H1 (cell line): Measurements from ENCODE around the gene SMOC2. TPM values are rescaled to one million over a fixed set of nuclear protein-coding genes. Genes with fewer than 3 reads are reported as not detected.

Experiments used
- CTCF ChIA-PET: fragments of 300-600 bp; sonication (Branson Sonifier 250); formaldehyde crosslinking; loops from one replicate; lab custom pipeline; 2021; ENCODE audit not compliant: partially characterized antibody; lab: Charles Lee
- POLR2A ChIA-PET: fragments of 300-600 bp; sonication (Branson Sonifier 250); formaldehyde crosslinking; loops from one replicate; lab custom pipeline; 2021; ENCODE audit warnings: inconsistent platforms; ENCODE audit not compliant: partially characterized antibody; lab: Charles Lee
- DNase-seq, 2 experiments: peaks; one replicate each; pipeline versions ENCODE4 v3.0.0 to v3.0.0-alpha.2; 2010 to 2022; ENCODE audit warnings: low spot score in 2 of 2, low read depth in 1 of 2, mixed read lengths in 1 of 2
- FAIRE-seq: peaks from 2 replicates; lab custom pipeline; 2011; peaks lifted over from hg19 to GRCh38; lab: Jason Lieb, UNC
- H2AFZ ChIP-seq: 2 replicates; pipeline ENCODE4 v1.8.1; 2012; ENCODE audit warnings: low read length, inconsistent platforms
- H2AK5ac ChIP-seq: 2 replicates; pipeline ENCODE4 v1.6.1; 2013; ENCODE audit warnings: low read depth, low read length
- H2BK120ac ChIP-seq: replicated peaks from 2 replicates; pipeline ENCODE3; 2013; ENCODE audit warnings: low read depth, low read length, inconsistent platforms
- H2BK12ac ChIP-seq: 2 replicates; pipeline ENCODE4 v1.6.1; 2013; ENCODE audit warnings: low read depth, low read length
- H2BK15ac ChIP-seq: 2 replicates; pipeline ENCODE4 v1.6.1; 2013; ENCODE audit warnings: low read length
- H2BK20ac ChIP-seq: 2 replicates; pipeline ENCODE4 v1.6.1; 2013; ENCODE audit warnings: low read length
- H2BK5ac ChIP-seq: 2 replicates; pipeline ENCODE4 v1.6.1; 2013; ENCODE audit warnings: low read depth, low read length
- H3K14ac ChIP-seq: 2 replicates; pipeline ENCODE4 v1.6.1; 2013; ENCODE audit warnings: inconsistent platforms; ENCODE audit not compliant: insufficient read length
- H3K18ac ChIP-seq: 2 replicates; pipeline ENCODE4 v1.6.1; 2013; ENCODE audit warnings: low read length; ENCODE audit errors: extremely low read depth
- H3K23ac ChIP-seq: 2 replicates; pipeline ENCODE4 v1.6.1; 2013; ENCODE audit warnings: inconsistent platforms; ENCODE audit not compliant: insufficient read length
- H3K23me2 ChIP-seq: 2 replicates; pipeline ENCODE4 v1.6.1; 2013; ENCODE audit warnings: low read depth, low read length
- H3K27ac ChIP-seq: 2 replicates; pipeline ENCODE4 v1.6.1; 2011; ENCODE audit warnings: low read depth, low read length, inconsistent platforms
- H3K27me3 ChIP-seq, 4 experiments: replicated peaks in 1 of 4; 1 replicate in 1 of 4; 2 replicates in 3 of 4; pipeline versions ENCODE4 v1.6.1 to v1.8.1; 2011 to 2013; ENCODE audit warnings: low read length in 3 of 4, mild to moderate bottlenecking in 3 of 4, inconsistent platforms in 2 of 4, mixed read lengths in 2 of 4, moderate library complexity in 1 of 4; ENCODE audit not compliant: control insufficient read depth in 3 of 4, insufficient read depth in 3 of 4; ENCODE audit errors: extremely low read depth in 1 of 4
- H3K36me3 ChIP-seq, 4 experiments: 2 replicates each; pipeline versions ENCODE4 v1.6.1 to v1.8.1; 2011 to 2013; ENCODE audit warnings: mild to moderate bottlenecking in 4 of 4, low read length in 3 of 4, moderate library complexity in 2 of 4, control low read depth in 1 of 4, inconsistent platforms in 1 of 4; ENCODE audit not compliant: insufficient read depth in 4 of 4, control insufficient read depth in 2 of 4
- H3K4ac ChIP-seq: replicated peaks from 2 replicates; pipeline ENCODE3; 2013; ENCODE audit warnings: low read length, low read depth, mixed read lengths, inconsistent platforms; ENCODE audit not compliant: insufficient read length
- H3K4me1 ChIP-seq, 4 experiments: replicated peaks in 1 of 4; 1 replicate in 1 of 4; 2 replicates in 3 of 4; pipeline versions ENCODE4 v1.6.1 to v1.8.1; 2011 to 2013; ENCODE audit warnings: low read length in 3 of 4, inconsistent platforms in 2 of 4, mixed read lengths in 1 of 4; ENCODE audit not compliant: insufficient read depth in 4 of 4, control insufficient read depth in 3 of 4
- H3K4me2 ChIP-seq, 2 experiments: 2 replicates each; pipeline versions ENCODE4 v1.6.1 to v1.8.1; 2011 to 2013; ENCODE audit warnings: low read depth in 2 of 2, low read length in 2 of 2, control low read depth in 1 of 2, inconsistent platforms in 1 of 2, mild to moderate bottlenecking in 1 of 2; ENCODE audit not compliant: insufficient read depth in 1 of 2
- H3K4me3 ChIP-seq, 4 experiments: fragments of 200-600, 300-600 bp in 1 of 4; sonication (generic), shearing (Covaris generic), sonication (Bioruptor Twin) in 1 of 4; 2 replicates each; pipeline versions ENCODE4 v1.5.1 to v1.8.1; 2011 to 2016; ENCODE audit warnings: low read length in 4 of 4, low read depth in 3 of 4, control low read depth in 2 of 4, inconsistent platforms in 2 of 4, mild to moderate bottlenecking in 2 of 4, mixed read lengths in 1 of 4, moderate library complexity in 1 of 4; ENCODE audit not compliant: insufficient read depth in 2 of 4; ENCODE audit errors: extremely low read depth in 1 of 4
- H3K56ac ChIP-seq: replicated peaks from 2 replicates; pipeline ENCODE3; 2013; ENCODE audit warnings: low read depth, mild to moderate bottlenecking, mixed read lengths, low read length, inconsistent platforms; ENCODE audit not compliant: insufficient read length
- H3K79me1 ChIP-seq: 2 replicates; pipeline ENCODE4 v1.6.1; 2013; ENCODE audit warnings: low read depth, low read length, control low read depth
- H3K79me2 ChIP-seq, 2 experiments: 2 replicates each; pipeline versions ENCODE4 v1.6.1 to v1.8.1; 2012 to 2013; ENCODE audit warnings: low read length in 2 of 2, mild to moderate bottlenecking in 2 of 2, inconsistent platforms in 1 of 2; ENCODE audit not compliant: insufficient read depth in 2 of 2, control insufficient read depth in 1 of 2
- H3K9ac ChIP-seq, 4 experiments: replicated peaks in 1 of 4; 1 replicate in 1 of 4; 2 replicates in 3 of 4; pipeline versions ENCODE4 v1.6.1 to v1.8.1; 2011 to 2013; ENCODE audit warnings: low read depth in 3 of 4, low read length in 3 of 4, control low read depth in 2 of 4, mild to moderate bottlenecking in 2 of 4, moderate library complexity in 2 of 4, inconsistent platforms in 1 of 4; ENCODE audit errors: extremely low read depth in 1 of 4
- H3K9me3 ChIP-seq, 2 experiments: 2 replicates each; pipeline versions ENCODE4 v1.6.1 to v1.8.1; 2012 to 2013; ENCODE audit warnings: mild to moderate bottlenecking in 2 of 2, moderate library complexity in 2 of 2, control low read depth in 1 of 2, inconsistent platforms in 1 of 2, low read depth in 1 of 2, low read length in 1 of 2, mixed read lengths in 1 of 2; ENCODE audit not compliant: insufficient read depth in 2 of 2
- H4K20me1 ChIP-seq, 2 experiments: replicated peaks in 1 of 2; 2 replicates each; pipeline versions ENCODE3 to v1.8.1; 2011 to 2013; ENCODE audit warnings: inconsistent platforms in 2 of 2, low read length in 2 of 2, mild to moderate bottlenecking in 1 of 2; ENCODE audit not compliant: insufficient read depth in 2 of 2, control insufficient read depth in 1 of 2
- H4K5ac ChIP-seq: 2 replicates; pipeline ENCODE4 v1.6.1; 2013; ENCODE audit warnings: low read length, low read depth, mixed read lengths, inconsistent platforms; ENCODE audit not compliant: insufficient read length
- H4K8ac ChIP-seq: 2 replicates; pipeline ENCODE4 v1.8.0; 2013; ENCODE audit warnings: mild to moderate bottlenecking, moderate library complexity, low read length, inconsistent platforms; ENCODE audit not compliant: insufficient read depth; ENCODE audit errors: extremely low read depth
- H4K91ac ChIP-seq: replicated peaks from 2 replicates; pipeline ENCODE3; 2013; ENCODE audit warnings: low read length, mixed read lengths, inconsistent platforms; ENCODE audit not compliant: insufficient read length
- CBX5 ChIP-seq: fragments of 300-800, 300-1000 bp; sonication (generic); IDR thresholded peaks from 2 replicates; pipeline ENCODE4 v1.7.1; 2016; ENCODE audit warnings: antibody characterized with exemption, low read length, low read depth
- CHD1 ChIP-seq: IDR thresholded peaks from 2 replicates; pipeline ENCODE4 v1.6.1; 2012; ENCODE audit warnings: low read depth, low read length, improper control_type of control experiment
- EGR1 ChIP-seq: IDR thresholded peaks from 2 replicates; pipeline ENCODE4 v1.6.1; 2011; ENCODE audit warnings: low read depth, low read length, borderline replicate concordance
- EP300 ChIP-seq, 2 experiments: IDR thresholded peaks; 1 replicate in 1 of 2; 2 replicates in 1 of 2; pipeline ENCODE4 v1.6.1; 2011 to 2012; ENCODE audit warnings: low read depth in 2 of 2, low read length in 2 of 2, mild to moderate bottlenecking in 2 of 2, borderline replicate concordance in 1 of 2, inconsistent platforms in 1 of 2, moderate library complexity in 1 of 2
- GABPA ChIP-seq: IDR thresholded peaks from 2 replicates; pipeline ENCODE4 v1.6.1; 2011; ENCODE audit warnings: mild to moderate bottlenecking, low read length, moderate library complexity, borderline replicate concordance; ENCODE audit not compliant: insufficient read depth
- HDAC2 ChIP-seq, 2 experiments: fragments of 300-600 bp in 1 of 2; sonication (generic) in 1 of 2; IDR thresholded peaks; 2 replicates each; pipeline ENCODE4 v1.6.1; 2011 to 2012; ENCODE audit warnings: low read depth in 2 of 2, low read length in 2 of 2, mild to moderate bottlenecking in 2 of 2, moderate library complexity in 2 of 2, borderline replicate concordance in 1 of 2, inconsistent platforms in 1 of 2
- POLR2A ChIP-seq, 2 experiments: IDR thresholded peaks; 1 replicate in 1 of 2; 2 replicates in 1 of 2; pipeline ENCODE4 v1.6.1; 2011; ENCODE audit warnings: low read depth in 2 of 2, low read length in 2 of 2, mild to moderate bottlenecking in 2 of 2; ENCODE audit errors: control extremely low read depth in 1 of 2
- YY1 ChIP-seq: IDR thresholded peaks from 2 replicates; pipeline ENCODE4 v1.6.1; 2011; ENCODE audit warnings: low read depth, mild to moderate bottlenecking, low read length
- WGBS, 2 experiments: shearing (Covaris generic) in 1 of 2; methylation state at CpG; one replicate each; pipeline versions ENCODE4 v1.1.6 to v1.1.7; 2013 to 2015; ENCODE audit warnings: low lambda C conversion rate in 2 of 2, mixed read lengths in 2 of 2, inconsistent platforms in 1 of 2, low coverage in 1 of 2, missing lambda C conversion rate in 1 of 2; ENCODE audit not compliant: insufficient replicate concordance in 2 of 2, insufficient coverage in 1 of 2, insufficient read length in 1 of 2; ENCODE audit errors: extremely low coverage in 1 of 2, missing lambda C conversion rate in 1 of 2; 5-methylcytosine and 5-hydroxymethylcytosine counted together
- polyA plus RNA-seq, 7 experiments: library from polyadenylated mRNA; depleted of rRNA in 3 of 7; stranded (reverse) in 5 of 7; unstranded in 2 of 7; fragments of >200 nt in 5 of 7; fragments of 200-250 nt in 2 of 7; gene quantifications; 1 replicate in 5 of 7; 2 replicates in 1 of 7; 4 replicates in 1 of 7; pipeline versions ENCODE4 v1.2.1 to v1.2.3, GENCODE V29; 2011 to 2013; ENCODE audit warnings: missing spikeins in 2 of 7, mixed read lengths in 2 of 7
- total RNA-seq: library from RNA; stranded (reverse); fragmentation: NEBNext Ultra II Directional; extraction: Animal tissue kit (Norgen Biotek cat#: 25700); gene quantifications from 2 replicates; pipeline ENCODE4 v1.2.1, GENCODE V29; 2021

SMOC2 gene
- total and polyA plus RNA-seq, 2 of the 8 experiments (the other 6 are each of a cell fraction or from before 2014, with no cell fraction given): 7.7 to 8.5 TPM

- WGBS, 2 experiments: 91% methylated on average over 7 of the region's 7 CpGs; no CpG with 5 or more reads in 1 of the 2 experiments
Observed at GRCh38 chr6:168473197-168473596, 32.2 kb downstream of the SMOC2 start.

More at GRCh38 chr6:168473197-168473596, 32.2 kb downstream of the SMOC2 start:
- H4K20me1 ChIP-seq: no peaks in the 10 kb centered on the region
- no peak overlapping the region for H2BK120ac ChIP-seq
- no peaks in the 10 kb centered on the region for H3K23me2 ChIP-seq
- no peak overlapping the region for H3K4me2 ChIP-seq
- H2BK12ac ChIP-seq: no peak overlapping the region
- no peak overlapping the region for H3K18ac ChIP-seq
- H4K8ac ChIP-seq: no peak overlapping the region
- H4K91ac ChIP-seq: no peak overlapping the region
- FAIRE-seq (no peak), DNase-seq (no peak)
- H3K36me3 ChIP-seq: no peaks in the 10 kb centered on the region
- no peaks in the 10 kb centered on the region for H3K9me3 ChIP-seq
- TF ChIP-seq EP300 (IDR thresholded peaks at IDR 0.05; ENCODE audit: borderline replicate concordance in 1 of 2, low read depth in 2 of 2, low read length in 2 of 2) (no peak), POLR2A (IDR thresholded peaks at IDR 0.05; ENCODE audit: control extremely low read depth in 1 of 2, low read depth in 2 of 2, low read length in 2 of 2) (no peak), HDAC2 (IDR thresholded peaks at IDR 0.05; ENCODE audit: borderline replicate concordance in 1 of 2, low read depth in 2 of 2, low read length in 2 of 2) (no peak), YY1 (no peak), CHD1 (no peak), CBX5 (no peak), GABPA (no peak), EGR1 (no peak)
- H3K27me3 ChIP-seq: no peaks in the 10 kb centered on the region
- CTCF ChIA-PET: no interaction called here
- no peak overlapping the region for H3K27ac ChIP-seq
- no peak overlapping the region for H3K56ac ChIP-seq
- no peak overlapping the region for H3K23ac ChIP-seq
- H3K4me1 ChIP-seq: peaks cover 0 to 3% (median 1%) of the 10 kb centered on the region in 4 experiments; a peak in 3 of 7 replicates
- no peak overlapping the region for H2AFZ ChIP-seq
- H3K9ac ChIP-seq: no peak overlapping the region
- H3K14ac ChIP-seq: no peak overlapping the region
- POLR2A ChIA-PET: no interaction called here
- no peak overlapping the region for H3K4ac ChIP-seq
- no peak overlapping the region for H2AK5ac ChIP-seq
- H3K79me2 ChIP-seq: no peaks in the 10 kb centered on the region
- no peak overlapping the region for H2BK5ac ChIP-seq
- no peak overlapping the region for H4K5ac ChIP-seq
- H3K4me3 ChIP-seq: no peak overlapping the region
- H3K79me1 ChIP-seq: no peaks in the 10 kb centered on the region
- no peak overlapping the region; the same call in 1 of the 2 replicates for H2BK20ac ChIP-seq
- H2BK15ac ChIP-seq: no peak overlapping the region
